ENCODE measurements around the gene UBTF. TPM values are rescaled to one million over a fixed set of nuclear protein-coding genes. Genes with fewer than 3 reads are reported as not detected.

The UBTF gene
- polyA plus RNA-seq (2013, experiment 1 of 2; ENCODE audit: insufficient read length), result 85.6 TPM
- polyA plus RNA-seq (2013, experiment 2 of 2; ENCODE audit: insufficient read length), result 79.3 TPM

GRCh38 chr17:44219616-44220212, at the start of gene UBTF:
Gene UBTF, minus strand, starts transcription at chr17:44219675. Its CDS starts 1,446 bp downstream, at chr17:44218229.
- DNase-seq, result peak; percentile 83

- no peak for DNase-seq
Observed at GRCh38 chr17:44268709-44269534, 49.4 kb upstream of the UBTF start.

- no peak for DNase-seq
Observed at GRCh38 chr17:44267818-44268490, 48.5 kb upstream of the UBTF start, which contains the start of gene SLC4A1. Gene SLC4A1, minus strand, starts transcription at chr17:44268135. Its CDS starts 5,269 bp downstream, at chr17:44262866.

GRCh38 chr17:44267165-44267455, 47.6 kb upstream of the UBTF start:
- DNase-seq, result no peak

- no peak for DNase-seq
Observed at GRCh38 chr17:44266402-44267164, 47.1 kb upstream of the UBTF start.

GRCh38 chr17:44263345-44263902, 43.9 kb upstream of the UBTF start:
- no peak for DNase-seq

- DNase-seq, result no peak
Observed at GRCh38 chr17:44262654-44263225, 43.3 kb upstream of the UBTF start.

- no peak for DNase-seq
Observed at GRCh38 chr17:44260296-44260695, 40.8 kb upstream of the UBTF start.

- no peak for DNase-seq
Observed at GRCh38 chr17:44258811-44259351, 39.4 kb upstream of the UBTF start.

- no peak for DNase-seq
Observed at GRCh38 chr17:44257815-44258760, 38.6 kb upstream of the UBTF start.

- DNase-seq, result no peak
Observed at GRCh38 chr17:44256671-44257070, 37.2 kb upstream of the UBTF start.

GRCh38 chr17:44255915-44256314, 36.4 kb upstream of the UBTF start:
- no peak for DNase-seq

- DNase-seq, result no peak
Observed at GRCh38 chr17:44254361-44255095, 35.1 kb upstream of the UBTF start.

- DNase-seq, result no peak
Observed at GRCh38 chr17:44253006-44253405, 33.5 kb upstream of the UBTF start.

GRCh38 chr17:44251062-44251461, 31.6 kb upstream of the UBTF start:
- DNase-seq, result no peak

GRCh38 chr17:44249501-44250246, 30.2 kb upstream of the UBTF start:
- DNase-seq, result no peak

GRCh38 chr17:44247876-44248736, 28.6 kb upstream of the UBTF start:
- DNase-seq, result no peak

- DNase-seq, result no peak
Observed at GRCh38 chr17:44247440-44247841, 28.0 kb upstream of the UBTF start.

Data from fibroblast of skin of abdomen (primary cell).